22Rv1 (cell line): ENCODE data around the gene BMF.

ENCODE experiments used
- H3K27ac ChIP-seq: fragments of 450-650 bp; 2 replicates; pipeline ENCODE4 v1.5.1; 2017
- ZFX ChIP-seq: fragments of 450-650 bp; IDR thresholded peaks from 2 replicates; pipeline ENCODE4 v1.6.1; 2017; ENCODE audit warnings: antibody characterized with exemption, borderline replicate concordance
- TF ChIP-seq, protein P1 (sequence below): fragments of 450-650 bp; IDR thresholded peaks from 2 replicates; pipeline ENCODE4 v1.5.1; 2017; ENCODE audit warnings: mild to moderate bottlenecking

The BMF gene

DNA sequence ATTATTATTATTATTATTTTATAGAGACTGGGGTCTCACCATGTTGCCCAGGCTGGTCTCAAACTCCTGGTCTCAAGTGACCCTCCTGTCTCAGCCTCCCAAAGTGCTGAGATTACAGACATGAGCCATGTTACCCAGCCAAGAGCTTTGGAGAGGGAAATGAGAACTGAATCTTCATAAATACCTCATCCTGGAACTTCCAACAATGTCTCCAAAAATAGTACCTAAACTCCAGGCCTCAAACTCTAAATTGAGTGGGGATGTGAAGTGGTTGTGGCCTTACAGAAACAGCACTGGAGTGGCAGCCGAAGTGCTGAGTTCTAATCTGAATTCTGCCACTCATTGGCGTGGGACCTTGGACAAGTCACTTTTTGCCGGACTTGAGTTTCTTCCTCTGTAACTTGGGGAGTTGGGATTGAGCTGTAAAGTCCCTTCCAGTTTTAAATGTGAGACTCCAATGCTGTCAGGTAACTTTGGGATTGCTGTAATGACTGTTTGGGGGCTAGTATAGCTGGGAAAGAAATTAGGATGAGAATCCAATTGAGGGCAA, 59.7 kb downstream of the BMF start:
- TF ChIP-seq, protein P1, sequence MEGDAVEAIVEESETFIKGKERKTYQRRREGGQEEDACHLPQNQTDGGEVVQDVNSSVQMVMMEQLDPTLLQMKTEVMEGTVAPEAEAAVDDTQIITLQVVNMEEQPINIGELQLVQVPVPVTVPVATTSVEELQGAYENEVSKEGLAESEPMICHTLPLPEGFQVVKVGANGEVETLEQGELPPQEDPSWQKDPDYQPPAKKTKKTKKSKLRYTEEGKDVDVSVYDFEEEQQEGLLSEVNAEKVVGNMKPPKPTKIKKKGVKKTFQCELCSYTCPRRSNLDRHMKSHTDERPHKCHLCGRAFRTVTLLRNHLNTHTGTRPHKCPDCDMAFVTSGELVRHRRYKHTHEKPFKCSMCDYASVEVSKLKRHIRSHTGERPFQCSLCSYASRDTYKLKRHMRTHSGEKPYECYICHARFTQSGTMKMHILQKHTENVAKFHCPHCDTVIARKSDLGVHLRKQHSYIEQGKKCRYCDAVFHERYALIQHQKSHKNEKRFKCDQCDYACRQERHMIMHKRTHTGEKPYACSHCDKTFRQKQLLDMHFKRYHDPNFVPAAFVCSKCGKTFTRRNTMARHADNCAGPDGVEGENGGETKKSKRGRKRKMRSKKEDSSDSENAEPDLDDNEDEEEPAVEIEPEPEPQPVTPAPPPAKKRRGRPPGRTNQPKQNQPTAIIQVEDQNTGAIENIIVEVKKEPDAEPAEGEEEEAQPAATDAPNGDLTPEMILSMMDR = no peak
- TF ChIP-seq ZFX = no peak
- peak overlapping the region; percentile 53 for H3K27ac ChIP-seq

DNA sequence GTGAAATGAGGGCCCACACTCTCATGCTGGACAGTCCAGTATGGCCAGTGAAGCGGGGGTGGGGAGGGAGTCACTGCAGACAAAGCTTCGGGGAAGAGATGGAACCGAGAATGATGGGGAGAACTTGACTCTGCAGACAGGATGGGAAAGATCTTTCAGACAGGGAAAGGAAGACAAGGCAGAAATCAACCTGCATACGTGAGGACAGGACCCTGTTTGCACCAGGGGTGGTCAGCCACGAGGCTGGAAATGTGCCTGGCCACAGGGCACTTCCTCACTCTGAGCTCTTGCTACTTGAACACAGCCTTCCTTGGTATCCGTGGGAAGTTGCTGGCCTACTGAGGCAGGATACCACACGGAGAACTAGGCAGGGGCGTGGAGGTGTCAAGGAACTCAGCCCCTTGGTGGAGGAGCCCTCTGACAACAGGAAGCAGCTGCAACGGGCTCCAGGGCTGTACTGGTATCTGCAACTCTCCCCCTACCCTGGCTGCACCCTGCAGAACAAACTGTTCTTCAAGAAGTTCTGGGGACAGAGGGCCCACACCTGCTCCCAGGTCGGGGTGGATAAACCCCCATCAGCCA, 60.4 kb downstream of the BMF start:
- H3K27ac ChIP-seq = no peak overlapping the region
- no peak for TF ChIP-seq ZFX
- TF ChIP-seq, protein P1 = no peak

DNA sequence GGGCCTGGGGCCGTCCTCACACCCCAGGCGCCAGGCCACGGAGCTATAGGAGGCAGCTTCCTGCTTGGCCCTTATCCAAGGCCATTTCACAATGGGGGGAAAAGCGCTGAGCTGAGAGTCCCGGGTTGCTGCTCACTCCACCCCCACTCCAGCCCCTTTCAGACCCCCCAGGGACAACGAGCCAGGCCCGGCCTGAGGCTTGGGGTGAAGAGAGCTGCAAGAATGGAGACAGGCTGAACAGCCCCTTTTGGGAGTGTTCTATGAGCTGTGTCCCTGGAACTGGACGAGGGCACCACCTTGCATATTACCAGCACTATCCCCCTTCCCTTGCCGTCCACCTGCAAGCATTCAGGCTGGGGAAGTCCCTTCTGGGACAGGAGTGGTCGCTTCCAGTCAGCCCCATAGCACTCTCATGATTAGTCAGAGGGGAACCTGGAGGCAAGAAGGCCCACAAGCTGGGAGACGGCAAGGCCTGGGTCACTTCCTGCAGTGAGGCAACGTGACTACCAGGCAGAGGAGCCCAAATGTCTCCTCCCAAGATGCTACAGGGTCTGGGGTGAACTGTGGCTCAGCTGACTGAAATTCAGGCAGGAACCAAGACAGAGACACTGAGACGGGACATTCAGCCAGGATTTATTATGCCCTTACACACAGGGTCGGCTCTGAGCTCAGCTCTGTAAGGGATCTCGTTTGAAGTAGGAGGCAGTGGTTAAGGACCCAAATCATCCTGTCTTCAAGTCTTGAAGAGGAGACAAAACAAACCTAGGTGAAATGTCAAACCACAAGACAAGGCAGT, 61.1 kb downstream of the BMF start:
- no peak overlapping the region for H3K27ac ChIP-seq
- no peak for TF ChIP-seq ZFX
- TF ChIP-seq, protein P1 = no peak

DNA sequence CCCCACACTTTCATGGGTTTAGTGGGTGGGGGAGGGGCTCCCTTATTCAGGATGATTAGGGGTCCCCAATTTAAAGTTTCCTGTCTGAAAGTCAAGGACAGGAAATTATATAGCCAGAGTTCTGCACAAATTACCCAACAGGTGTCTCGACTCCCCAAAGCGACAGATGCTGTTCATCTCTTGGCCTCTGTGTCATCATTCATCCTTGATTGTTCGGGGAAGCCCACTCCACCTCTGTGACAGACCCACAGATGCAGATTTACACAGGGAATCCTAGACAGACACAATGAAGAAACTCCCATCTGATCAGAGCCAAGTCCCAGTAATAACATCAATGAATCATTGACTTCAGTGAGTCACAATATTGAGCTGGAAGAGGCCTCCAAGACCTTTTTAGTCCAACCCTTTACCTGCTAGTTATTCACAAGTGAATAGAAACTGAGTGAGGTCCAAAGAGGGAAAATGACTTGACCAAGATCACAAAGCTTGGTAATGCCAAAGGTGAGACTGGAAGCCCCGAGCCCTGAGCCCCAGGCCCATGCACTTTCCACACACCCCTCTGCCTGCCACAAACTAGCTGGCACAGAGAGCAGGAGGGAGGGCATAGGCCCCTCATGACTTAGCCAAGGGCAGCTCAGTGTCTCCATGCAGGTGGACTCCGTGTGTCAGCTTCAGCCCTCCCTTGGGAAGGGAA, 61.8 kb downstream of the BMF start:
- H3K27ac ChIP-seq = no peak overlapping the region
- TF ChIP-seq, protein P1 = no peak
- TF ChIP-seq ZFX = no peak

DNA sequence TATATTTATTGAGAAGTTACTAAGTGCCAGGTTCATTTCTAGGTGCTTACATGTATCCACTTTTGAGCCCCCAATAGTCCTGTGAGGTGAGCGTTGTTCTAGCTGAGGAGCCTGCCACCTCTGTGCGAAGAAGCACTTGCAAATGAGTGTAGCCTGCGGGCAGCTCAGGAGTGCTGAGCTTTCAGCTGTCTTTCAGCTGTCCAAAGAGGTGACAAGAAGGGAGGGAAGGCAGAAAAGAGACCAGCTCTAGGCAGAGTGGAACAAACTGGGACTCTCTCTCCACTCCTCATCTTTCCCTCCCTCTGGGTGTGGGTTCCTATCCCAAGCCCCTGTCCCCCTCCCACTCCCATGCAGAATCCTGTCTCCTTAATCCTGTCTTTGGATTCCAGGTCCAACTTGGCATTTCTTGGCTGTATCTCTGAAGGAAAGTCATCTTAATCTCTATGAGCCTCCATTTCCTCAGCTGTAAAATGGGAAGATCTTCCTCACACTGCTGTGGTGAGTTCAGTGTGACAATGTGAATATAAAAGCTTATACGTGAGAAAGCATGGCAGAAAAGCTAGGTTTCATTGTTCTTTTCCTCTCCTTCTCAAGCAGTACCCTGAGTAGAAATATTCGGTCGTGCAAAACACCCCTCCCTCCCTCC, 63.0 kb downstream of the BMF start:
- peak overlapping the region; percentile 32; the same call in 1 of the 2 replicates for H3K27ac ChIP-seq
- TF ChIP-seq ZFX = no peak
- TF ChIP-seq, protein P1 = no peak

DNA sequence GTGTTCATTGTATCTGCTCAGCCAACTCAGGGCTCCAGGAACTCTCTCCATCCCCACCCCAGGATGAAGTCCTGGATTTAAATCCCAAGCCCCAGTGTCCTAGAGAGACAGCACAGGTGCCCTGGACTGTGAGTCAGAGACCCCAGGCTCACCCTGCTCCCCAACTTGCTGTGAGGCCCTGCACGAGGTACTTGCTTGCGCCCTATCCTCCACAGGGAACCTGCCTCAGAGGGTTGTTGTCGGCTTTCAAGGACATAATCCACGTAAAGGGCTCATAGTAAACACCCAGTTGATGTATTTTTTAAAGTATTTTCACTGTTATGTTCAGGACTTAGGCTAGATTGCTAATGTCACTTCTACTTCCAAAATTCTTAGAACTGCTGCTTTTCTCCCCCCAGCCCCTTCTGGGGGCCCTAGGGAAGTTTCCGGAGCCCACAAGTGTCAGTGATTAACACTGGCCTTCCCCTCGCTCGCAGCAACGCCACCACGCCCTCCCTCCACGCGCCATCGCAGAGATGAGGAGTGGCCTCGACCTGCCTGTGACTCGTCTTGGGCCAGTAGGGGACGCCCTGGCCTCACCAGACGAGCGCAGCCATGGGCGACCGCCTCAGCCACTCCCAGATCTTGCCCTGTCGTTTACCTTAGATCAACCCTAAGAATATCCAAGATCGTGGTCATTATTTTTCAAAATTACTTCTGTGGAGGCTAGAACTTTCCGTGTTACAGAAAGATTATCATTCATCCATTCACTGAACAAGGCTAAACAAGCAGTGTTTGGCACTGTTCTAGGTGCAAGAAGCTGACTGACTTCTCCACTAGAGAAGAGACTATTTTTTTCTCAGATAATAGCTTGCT, 63.7 kb downstream of the BMF start:
- peak overlapping the region; percentile 32; the same call in 1 of the 2 replicates for H3K27ac ChIP-seq
- TF ChIP-seq ZFX = no peak
- TF ChIP-seq, protein P1 = peak; percentile 99
